Right ventricle myocardium superior (tissue), 1 donor: ENCODE data around the gene YTHDF1. TPM values are rescaled to one million over a fixed set of nuclear protein-coding genes. Genes with fewer than 3 reads are reported as not detected.

Source experiments
- ATAC-seq: fragments of 200-7000 bp; cut with Tn5 transposase; one replicate; pipeline ENCODE4 v1.9.1; 2020; ENCODE audit warnings: mild to moderate bottlenecking; ENCODE audit not compliant: poor library complexity
- DNase-seq: peaks from one replicate; pipeline ENCODE4 v3.0.0-alpha.2; 2020
- intact Hi-C: fragments of 100-400 bp; cut with DNase I; formaldehyde crosslinking; loops from one replicate; pipeline ENCODE4 v1.11.2; 2022
- total RNA-seq: library from RNA; stranded (reverse); fragmentation: NEBNext Ultra II Directional; extraction: Animal tissue kit (Norgen Biotek cat#: 25700); gene quantifications from one replicate; pipeline ENCODE4 v1.2.1, GENCODE V29; 2021
- donor health status: DM: no; HTN: yes; CAD: no; lungs with severe emphysema.

The YTHDF1 gene
- total RNA-seq, 1 donor from 2014 or later: 21.1 TPM

- no peak for DNase-seq
- intact Hi-C loops: no loop called here
- no peak for ATAC-seq
Measured at GRCh38 chr20:63217706-63218105, 1.8 kb upstream of the YTHDF1 start.

GRCh38 chr20:63216849-63217471, 1.0 kb upstream of the YTHDF1 start:
- intact Hi-C loops: no loop called here
- DNase-seq (no peak), ATAC-seq (no peak)

DNA sequence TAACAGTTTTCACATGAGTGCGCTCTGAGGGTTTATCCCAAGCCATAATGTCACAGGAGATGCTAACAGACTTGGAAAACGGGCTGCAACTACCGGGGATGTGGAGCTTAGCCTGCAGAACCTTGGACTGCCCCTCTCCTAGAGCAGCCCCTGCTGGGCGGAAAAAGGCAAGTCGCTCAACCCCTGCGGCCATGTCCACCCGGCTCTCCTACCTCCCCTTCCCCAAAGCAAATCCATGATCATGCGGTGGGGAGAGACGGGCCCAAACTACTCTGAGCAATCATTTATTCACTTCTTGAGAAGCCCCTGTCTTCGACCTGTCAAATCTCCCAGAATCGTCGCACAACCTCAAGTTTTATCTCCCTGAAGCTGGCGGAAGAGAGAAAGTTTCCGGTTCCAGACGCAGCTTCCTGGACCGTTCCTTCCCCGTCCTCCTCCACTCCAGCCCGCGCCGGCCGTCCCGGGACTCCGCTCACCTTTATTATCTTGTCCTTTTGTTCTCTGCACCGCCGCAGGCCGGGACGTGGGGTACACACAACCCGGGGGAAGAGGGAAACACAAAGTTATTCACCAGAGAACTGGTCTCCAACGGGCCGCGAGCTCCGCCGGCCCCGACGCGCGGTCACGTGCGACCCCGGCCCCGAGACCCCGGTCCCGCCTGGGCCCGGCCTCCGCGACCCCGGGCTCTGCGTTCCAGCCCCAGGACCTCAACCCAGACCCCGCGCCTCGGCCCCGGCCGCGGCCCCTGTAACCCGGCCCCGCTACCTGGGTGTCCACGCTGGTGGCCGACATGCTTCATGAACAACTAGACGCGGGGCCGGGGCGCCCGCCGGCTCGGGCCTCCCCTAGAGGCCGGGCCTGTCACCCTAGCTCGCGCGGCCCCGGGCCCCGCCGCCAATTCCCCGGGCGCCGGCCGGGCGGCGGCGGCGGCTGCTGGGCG, 560 bp downstream of the YTHDF1 start:
- DNase-seq: no peak
- no peak for ATAC-seq
- intact Hi-C loops: no loop called here

DNA sequence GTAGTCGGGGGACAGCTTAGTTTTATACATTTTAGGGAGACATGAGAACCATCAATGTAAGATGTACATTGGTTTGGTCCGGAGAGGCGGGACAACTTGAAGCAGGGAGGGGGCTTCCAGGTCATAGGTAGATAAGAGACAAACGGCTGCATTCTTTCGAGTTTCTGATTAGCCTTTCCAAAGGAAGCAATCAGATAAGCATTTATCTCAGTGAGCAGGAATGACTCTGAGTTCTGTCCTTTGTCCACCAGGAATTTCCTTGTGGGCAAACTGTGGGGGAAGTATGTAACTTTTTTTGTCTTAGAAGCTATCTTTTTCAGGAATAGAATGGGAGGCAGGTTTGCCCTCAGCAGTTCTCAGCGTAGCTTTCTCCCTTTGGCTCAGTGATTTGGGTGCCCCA, 1.4 kb downstream of the YTHDF1 start:
- DNase-seq (no peak), ATAC-seq (no peak)
- intact Hi-C loops: no loop called here

GRCh38 chr20:63212792-63213191, 3.1 kb downstream of the YTHDF1 start:
- no peak for ATAC-seq
- intact Hi-C loops: no loop called here
- no peak for DNase-seq

DNA sequence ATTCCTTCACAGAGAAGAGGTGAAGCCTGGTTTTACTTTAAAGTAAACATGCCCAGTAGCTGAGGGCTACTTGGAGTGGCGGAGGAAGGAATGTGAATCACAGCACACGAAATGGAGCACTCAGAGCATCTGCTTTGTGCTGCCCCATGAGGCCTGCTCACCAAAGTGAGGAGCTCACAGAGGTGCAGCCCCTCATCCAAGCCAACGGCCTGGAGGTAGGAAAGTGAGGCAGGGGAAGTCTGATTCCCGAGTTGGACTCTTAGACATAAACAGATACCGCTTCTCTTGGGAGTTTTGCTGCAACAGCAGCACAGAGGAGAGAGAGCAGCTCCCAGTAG, 3.6 kb downstream of the YTHDF1 start:
- DNase-seq: no peak
- no peak for ATAC-seq
- intact Hi-C loops: no loop called here

DNA sequence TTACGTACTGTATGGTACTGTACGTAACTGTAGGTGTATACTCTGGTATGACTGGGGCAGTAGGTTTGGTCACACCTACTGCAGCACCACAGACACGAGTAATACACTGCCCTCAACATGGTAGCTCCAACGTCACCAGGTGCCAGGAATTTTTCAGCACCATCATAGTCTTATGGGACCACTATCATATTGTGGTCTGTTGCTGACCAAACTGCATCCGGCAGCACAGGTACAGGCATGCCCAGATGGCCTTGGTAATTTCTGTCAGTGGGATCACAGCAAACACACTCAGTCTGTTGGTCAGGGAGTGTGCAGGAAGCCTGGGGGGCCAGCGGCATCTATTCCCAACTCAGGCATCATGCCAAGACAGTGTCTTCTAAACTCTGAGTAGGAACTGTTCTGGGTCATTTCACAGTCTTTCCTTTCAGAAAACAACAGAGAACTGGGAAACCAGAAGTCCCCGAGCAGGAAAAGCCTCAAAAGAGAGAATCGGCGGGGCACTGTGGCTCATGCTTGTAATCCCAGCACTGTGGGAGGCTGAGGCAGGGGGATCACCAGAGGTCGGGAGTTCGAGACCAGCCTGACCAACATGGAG, 5.8 kb downstream of the YTHDF1 start:
- no peak for ATAC-seq
- DNase-seq: no peak
- intact Hi-C loops: no loop called here

GRCh38 chr20:63208346-63208909, 7.5 kb downstream of the YTHDF1 start:
- intact Hi-C loops: no loop called here
- no peak for DNase-seq
- peak; percentile 42 for ATAC-seq

DNA sequence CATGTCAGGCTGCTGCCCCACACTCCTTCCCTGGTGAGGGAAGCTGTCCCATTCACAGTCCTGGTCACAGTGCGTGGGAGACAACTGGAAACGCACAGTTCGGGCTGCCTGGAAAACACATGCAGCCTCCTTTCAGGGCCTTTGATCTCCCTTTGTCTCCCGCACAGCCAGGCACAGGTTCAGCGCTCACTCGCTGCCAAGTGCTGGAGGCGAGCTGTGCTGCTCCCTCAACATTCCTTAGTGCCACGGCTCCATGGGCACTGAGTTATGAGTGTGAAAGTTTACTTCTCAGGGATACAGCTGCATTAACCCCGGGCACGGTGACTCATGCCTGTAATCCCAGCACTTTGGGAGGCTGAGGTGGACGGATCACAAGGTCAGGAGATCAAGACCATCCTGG, 9.1 kb downstream of the YTHDF1 start:
- DNase-seq (no peak), ATAC-seq (peak; percentile 23)
- intact Hi-C loops: no loop called here

GRCh38 chr20:63205896-63206295, 10.0 kb downstream of the YTHDF1 start:
- DNase-seq (no peak), ATAC-seq (no peak)
- intact Hi-C loops: no loop called here

- no peak for ATAC-seq
- intact Hi-C loops: no loop called here
- no peak for DNase-seq
Measured at GRCh38 chr20:63204362-63204761, 11.6 kb downstream of the YTHDF1 start.

- DNase-seq (no peak), ATAC-seq (no peak)
- intact Hi-C loops: no loop called here
Measured at GRCh38 chr20:63202811-63203526, 13.0 kb downstream of the YTHDF1 start.

DNA sequence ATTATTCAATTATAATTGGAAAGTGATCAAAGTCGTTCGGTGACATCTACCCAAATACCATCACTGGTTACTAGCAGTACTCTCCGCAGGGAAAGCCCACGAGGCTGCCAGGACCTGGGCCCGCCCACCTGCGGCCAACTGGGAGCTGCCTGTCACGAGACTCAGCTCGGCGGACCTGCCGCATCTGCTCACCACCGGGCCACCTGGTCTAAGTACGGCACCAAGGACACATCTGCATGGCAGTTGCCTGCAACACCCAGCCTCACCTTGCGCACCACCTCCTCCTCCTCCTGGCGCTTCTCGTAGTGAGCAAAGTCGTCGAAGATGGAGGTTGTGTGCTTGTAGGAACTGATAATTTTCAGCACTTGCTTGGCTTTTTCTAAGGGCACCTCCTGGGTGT, 13.9 kb downstream of the YTHDF1 start:
- intact Hi-C loops: no loop called here
- DNase-seq (no peak), ATAC-seq (no peak)

DNA sequence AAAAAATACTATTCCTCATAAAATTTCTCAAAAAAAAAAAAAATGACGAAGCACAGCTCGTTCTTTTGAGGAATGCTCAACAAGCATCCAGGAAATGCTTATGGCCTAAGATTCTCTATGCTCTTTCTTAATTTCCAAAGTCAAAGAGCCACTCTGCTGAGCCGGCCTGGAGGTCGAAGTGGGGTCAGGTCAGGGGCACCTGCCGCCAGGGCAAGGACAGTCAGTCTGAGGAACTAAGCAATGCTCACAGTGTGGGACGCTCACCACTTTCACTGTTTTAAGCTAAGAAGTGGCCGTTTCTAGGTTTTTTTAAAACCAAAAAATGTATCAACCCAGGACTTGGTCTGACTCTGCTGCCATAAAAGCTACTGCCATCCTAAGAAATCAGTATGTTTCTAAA, 17.3 kb downstream of the YTHDF1 start:
- intact Hi-C loops: no loop called here
- ATAC-seq (no peak), DNase-seq (no peak)

- ATAC-seq (peak; percentile 49), DNase-seq (no peak)
- intact Hi-C loops: no loop called here
Measured at GRCh38 chr20:63196768-63197470, 19.0 kb downstream of the YTHDF1 start.

DNA sequence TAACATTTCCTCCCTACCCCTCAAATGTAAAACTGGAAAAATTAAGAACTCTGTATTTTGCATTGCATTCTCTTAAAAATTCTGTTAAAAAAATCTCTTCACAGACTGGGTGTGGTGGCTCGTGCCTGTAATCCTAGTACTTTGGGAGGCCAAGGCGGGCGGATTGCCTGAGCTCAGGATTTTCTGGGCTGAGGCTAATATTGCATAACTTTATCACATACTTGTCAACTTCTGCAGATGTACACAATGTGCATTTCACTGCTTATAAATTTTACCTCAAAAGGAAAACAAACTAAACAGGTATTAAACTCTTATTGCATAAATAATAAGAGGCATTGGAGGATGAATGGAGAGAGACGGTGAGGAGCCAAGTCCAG, 21.1 kb downstream of the YTHDF1 start:
- DNase-seq (no peak), ATAC-seq (no peak)
- intact Hi-C loops: no loop called here

DNA sequence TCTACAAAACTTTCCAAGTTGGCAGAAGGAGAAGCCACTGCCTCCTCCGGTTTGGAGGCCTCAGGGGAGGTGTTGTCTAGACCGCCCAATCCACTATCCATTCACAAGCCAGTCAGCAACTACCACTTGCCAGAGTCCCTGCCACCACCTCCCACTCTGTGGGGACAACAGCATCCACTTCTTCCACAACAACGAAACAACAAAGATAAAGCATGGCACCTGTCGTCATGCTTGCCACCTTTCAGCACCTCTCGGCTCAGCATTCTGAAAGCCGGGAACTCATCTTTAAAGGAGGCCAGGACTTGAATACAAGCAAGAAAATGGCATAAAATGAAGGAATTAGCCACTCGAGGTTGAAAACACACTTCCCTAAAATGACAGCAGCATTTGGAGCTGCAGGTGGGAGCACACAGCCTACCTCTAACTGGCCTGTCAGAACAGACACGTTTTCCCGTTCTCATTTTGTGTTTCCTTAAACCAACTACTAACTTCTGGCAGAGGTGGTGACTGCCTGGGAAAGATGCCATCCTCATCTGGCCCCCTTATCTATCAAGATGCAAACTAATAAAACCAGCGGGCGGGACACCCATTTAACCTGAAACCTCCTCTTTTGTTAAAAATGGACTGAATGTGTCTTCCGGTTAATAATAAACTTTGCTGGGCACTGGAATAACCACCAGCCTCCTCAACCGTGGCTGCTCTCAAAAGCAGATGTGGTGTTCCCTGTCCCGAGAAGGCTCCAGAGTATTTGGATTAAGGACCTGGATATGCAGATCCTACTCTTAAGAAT, 21.7 kb downstream of the YTHDF1 start:
- no peak for DNase-seq
- no peak for ATAC-seq
- intact Hi-C loops: no loop called here

- DNase-seq (no peak), ATAC-seq (no peak)
- intact Hi-C loops: no loop called here
Measured at GRCh38 chr20:63192721-63193120, 23.2 kb downstream of the YTHDF1 start.
